Neural cell (in vitro differentiated cells): ENCODE data around the gene CANT1. TPM values are rescaled to one million over a fixed set of nuclear protein-coding genes. Genes with fewer than 3 reads are reported as not detected.

ENCODE experiments used
- H2AFZ ChIP-seq: fragments of 200-600, 300-800 bp; sonication (generic), shearing (Covaris generic); 2 replicates; pipeline ENCODE4 v1.6.0; 2014; ENCODE audit warnings: low read depth, mild to moderate bottlenecking, antibody characterized with exemption, low read length, moderate library complexity
- H3F3A ChIP-seq: fragments of 200-600 bp; shearing (Covaris generic); 2 replicates; pipeline ENCODE4 v1.6.1; 2016; ENCODE audit warnings: mild to moderate bottlenecking, moderate library complexity, mixed read lengths, antibody characterized with exemption, low read length; ENCODE audit not compliant: insufficient read depth, poor library complexity, severe bottlenecking
- H3K27ac ChIP-seq: fragments of 200-600, 300-800 bp; sonication (generic), shearing (Covaris generic); 2 replicates; pipeline ENCODE4 v1.5.1; 2014; ENCODE audit warnings: mild to moderate bottlenecking, low read length, moderate library complexity
- H3K27me3 ChIP-seq: fragments of 300-800, 200-600 bp; sonication (generic), shearing (Covaris generic); 2 replicates; pipeline ENCODE4 v1.6.0; 2014; ENCODE audit warnings: mild to moderate bottlenecking, low read depth, low read length, moderate library complexity; ENCODE audit not compliant: insufficient read depth
- H3K36me3 ChIP-seq: fragments of 300-800, 200-600 bp; sonication (generic), shearing (Covaris generic); 2 replicates; pipeline ENCODE4 v1.5.1; 2014; ENCODE audit warnings: mild to moderate bottlenecking, antibody characterized with exemption, low read length, moderate library complexity; ENCODE audit not compliant: insufficient read depth
- H3K4me2 ChIP-seq: fragments of 300-800, 200-600 bp; sonication (generic), shearing (Covaris generic); 2 replicates; pipeline ENCODE4 v1.6.0; 2014; ENCODE audit warnings: mild to moderate bottlenecking, low read length
- H3K4me3 ChIP-seq: fragments of 300-800, 200-600 bp; sonication (generic), shearing (Covaris generic); 2 replicates; pipeline ENCODE4 v1.5.1; 2014; ENCODE audit warnings: mild to moderate bottlenecking, low read length, moderate library complexity
- H3K79me2 ChIP-seq: fragments of 200-600 bp; shearing (Covaris generic); replicated peaks from 2 replicates; pipeline ENCODE4 v1.6.0; 2014; ENCODE audit warnings: mild to moderate bottlenecking, low read length, moderate library complexity; ENCODE audit not compliant: insufficient read depth
- H3K9ac ChIP-seq: fragments of 300-800, 200-600 bp; sonication (generic), shearing (Covaris generic); 2 replicates; pipeline ENCODE4 v1.6.1; 2016; ENCODE audit warnings: mild to moderate bottlenecking, low read length, mixed read lengths
- H3K9me2 ChIP-seq: fragments of 200-600 bp; shearing (Covaris generic); 2 replicates; pipeline ENCODE4 v1.6.1; 2016; ENCODE audit warnings: mild to moderate bottlenecking, low read length, mixed read lengths; ENCODE audit not compliant: insufficient read depth
- H3K9me3 ChIP-seq: fragments of 200-600, 300-800 bp; sonication (generic), shearing (Covaris generic); 2 replicates; pipeline ENCODE4 v1.6.1; 2016; ENCODE audit warnings: mild to moderate bottlenecking, mixed run types, low read length, moderate library complexity, mixed read lengths
- H4K20me1 ChIP-seq: fragments of 200-600 bp; shearing (Covaris generic); 2 replicates; pipeline ENCODE4 v1.6.1; 2016; ENCODE audit warnings: mild to moderate bottlenecking, mixed run types; ENCODE audit not compliant: insufficient read depth
- CTCF ChIP-seq: fragments of 450-650 bp; IDR thresholded peaks from 2 replicates; pipeline ENCODE4 v1.5.1; 2014; ENCODE audit warnings: antibody characterized with exemption, mild to moderate bottlenecking, moderate library complexity; ENCODE audit not compliant: poor library complexity, severe bottlenecking
- EP300 ChIP-seq: fragments of 450-650 bp; conservative IDR thresholded peaks from 2 replicates; pipeline ENCODE4 v1.6.1; 2014; ENCODE audit warnings: antibody characterized with exemption, mild to moderate bottlenecking, moderate library complexity; ENCODE audit not compliant: poor library complexity, severe bottlenecking
- EZH2 ChIP-seq: fragments of 200-600, 300-800 bp; shearing (Covaris generic), sonication (generic); IDR thresholded peaks from 2 replicates; pipeline ENCODE4 v1.6.1; 2014; ENCODE audit warnings: antibody characterized with exemption, low read length, borderline replicate concordance, mild to moderate bottlenecking; ENCODE audit not compliant: insufficient read depth, poor library complexity, severe bottlenecking
- MXI1 ChIP-seq: fragments of 450-650 bp; conservative IDR thresholded peaks from 2 replicates; pipeline ENCODE4 v1.6.1; 2014; ENCODE audit warnings: antibody characterized with exemption, mild to moderate bottlenecking; ENCODE audit not compliant: poor library complexity, severe bottlenecking
- POLR2AphosphoS5 ChIP-seq: IDR thresholded peaks from 2 replicates; pipeline ENCODE4 v1.6.1; 2012
- RAD21 ChIP-seq: fragments of 450-650 bp; conservative IDR thresholded peaks from 2 replicates; pipeline ENCODE4 v1.6.1; 2014; ENCODE audit warnings: antibody characterized with exemption, mild to moderate bottlenecking, moderate library complexity
- REST ChIP-seq: IDR thresholded peaks from 2 replicates; pipeline ENCODE4 v1.6.1; 2012; ENCODE audit warnings: borderline replicate concordance
- SMC3 ChIP-seq: fragments of 450-650 bp; conservative IDR thresholded peaks from 2 replicates; pipeline ENCODE4 v1.6.1; 2014; ENCODE audit warnings: antibody characterized with exemption, mild to moderate bottlenecking, moderate library complexity; ENCODE audit not compliant: poor library complexity
- TAF1 ChIP-seq: IDR thresholded peaks from 2 replicates; pipeline ENCODE4 v1.6.1; 2012; ENCODE audit warnings: low read depth
- polyA plus RNA-seq: library from polyadenylated mRNA; depleted of rRNA; stranded (reverse); fragments of >200 nt; gene quantifications from 2 replicates; pipeline ENCODE4 v1.2.3, GENCODE V29; 2014

The CANT1 gene
- polyA plus RNA-seq, 1 donor from 2014 or later, result 17.7 TPM

- Histone ChIP-seq H3K9me2 (no peaks in the 10 kb centered on the region), H3K9ac (no peak overlapping the region), H2AFZ (no peak overlapping the region), H3K36me3 (no peaks in the 10 kb centered on the region), H3K27ac (no peak overlapping the region), H3K9me3 (peaks cover 5% of the 10 kb centered on the region), H3K27me3 (no peaks in the 10 kb centered on the region), H3K79me2 (no peaks in the 10 kb centered on the region), H3K4me2 (no peak overlapping the region), H3K4me3 (no peak overlapping the region), H3F3A (no peaks in the 10 kb centered on the region), H4K20me1 (no peaks in the 10 kb centered on the region)
- TF ChIP-seq RAD21, result no peak
- TF ChIP-seq EZH2, result no peak
- no peak for TF ChIP-seq REST
- TF ChIP-seq CTCF, result no peak
- TF ChIP-seq TAF1, result no peak
- TF ChIP-seq POLR2AphosphoS5, result no peak
- no peak for TF ChIP-seq MXI1
- TF ChIP-seq EP300, result no peak
- no peak for TF ChIP-seq SMC3
These were observed 36.8 kb upstream of the CANT1 start for GRCh38 chr17:79046197-79046915.

- H3K9ac ChIP-seq, result no peak overlapping the region
- H3K27me3 ChIP-seq, result no peaks in the 10 kb centered on the region
- H3F3A ChIP-seq, result no peaks in the 10 kb centered on the region
- H4K20me1 ChIP-seq, result no peaks in the 10 kb centered on the region
- no peaks in the 10 kb centered on the region for H3K36me3 ChIP-seq
- H3K4me3 ChIP-seq, result no peak overlapping the region
- no peak overlapping the region for H3K4me2 ChIP-seq
- H3K79me2 ChIP-seq, result no peaks in the 10 kb centered on the region
- H3K9me3 ChIP-seq, result no peaks in the 10 kb centered on the region
- TF ChIP-seq CTCF (peak; percentile 90), EZH2 (no peak), POLR2AphosphoS5 (no peak), SMC3 (peak; percentile 86), RAD21 (peak; percentile 81)
- H3K9me2 ChIP-seq, result no peaks in the 10 kb centered on the region
- H2AFZ ChIP-seq, result no peak overlapping the region
- no peak overlapping the region for H3K27ac ChIP-seq
These were observed 36.3 kb upstream of the CANT1 start for GRCh38 chr17:79045842-79046196.
